Stimulated activated CD8-positive, alpha-beta memory T cell treated with anti-CD3 and anti-CD28 coated beads, Interleukin-2, amount 100 ng/mL, for 1 hour (primary cell): ENCODE data around the gene SLC2A4RG.

Source experiments
- DNase-seq, 2 donors: peaks; one replicate each; pipeline ENCODE4 v3.0.0-alpha.2; 2020; ENCODE audit warnings: low read depth in 2 of 2

The SLC2A4RG gene

DNA sequence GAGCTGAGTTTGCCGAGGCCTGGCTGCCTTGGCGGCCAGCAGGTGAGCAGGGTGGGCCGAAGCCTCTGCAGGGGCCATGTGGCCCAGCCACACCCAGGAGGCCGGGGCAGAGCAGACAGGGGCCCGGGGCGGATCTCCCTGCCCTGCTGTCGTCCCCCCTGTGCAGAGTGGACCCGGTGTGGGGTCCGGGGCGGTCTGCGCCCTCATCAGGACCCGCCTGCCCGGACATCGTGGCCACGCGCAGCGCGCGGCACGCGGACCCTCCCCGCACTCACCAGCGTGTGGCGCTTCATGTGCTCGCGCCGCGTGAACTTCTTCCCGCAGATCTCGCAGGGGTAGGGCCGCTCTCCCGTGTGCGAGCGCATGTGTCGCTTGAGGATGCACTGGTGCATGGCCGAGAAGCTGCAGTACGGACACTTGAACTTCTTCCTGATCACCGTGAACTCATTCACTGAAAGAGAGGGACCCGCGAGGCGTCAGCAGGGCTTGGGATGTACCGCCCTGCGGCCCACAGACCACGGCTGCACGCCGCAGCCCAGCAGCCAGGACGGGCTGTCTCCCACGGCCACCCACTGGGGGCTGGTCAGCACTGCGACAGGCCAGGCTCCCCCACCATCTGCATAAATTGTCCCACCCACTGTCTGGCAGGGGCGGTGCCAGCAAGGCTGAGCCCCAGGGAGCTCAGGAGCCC, 13.0 kb downstream of the SLC2A4RG start:
- DNase-seq, result no peak

DNA sequence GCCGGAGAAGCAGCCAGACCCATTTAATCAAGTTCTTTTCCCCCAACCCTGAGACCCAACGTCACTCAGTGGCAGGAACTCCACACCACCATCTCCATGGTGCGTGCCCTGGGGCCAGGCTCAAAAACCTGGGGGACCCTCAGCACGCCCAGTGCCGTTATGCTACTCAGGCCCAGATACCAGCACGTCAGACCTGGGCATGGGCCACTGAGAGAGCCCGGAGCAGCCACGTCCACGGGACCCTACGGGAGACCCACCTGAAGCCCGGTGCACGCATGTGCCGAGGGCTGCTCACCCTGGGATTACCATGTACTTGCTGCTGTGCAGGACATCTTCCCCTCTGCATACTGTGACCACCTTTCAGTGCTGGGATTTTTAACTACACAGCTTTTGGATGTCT, 13.8 kb downstream of the SLC2A4RG start:
- no peak for DNase-seq

DNA sequence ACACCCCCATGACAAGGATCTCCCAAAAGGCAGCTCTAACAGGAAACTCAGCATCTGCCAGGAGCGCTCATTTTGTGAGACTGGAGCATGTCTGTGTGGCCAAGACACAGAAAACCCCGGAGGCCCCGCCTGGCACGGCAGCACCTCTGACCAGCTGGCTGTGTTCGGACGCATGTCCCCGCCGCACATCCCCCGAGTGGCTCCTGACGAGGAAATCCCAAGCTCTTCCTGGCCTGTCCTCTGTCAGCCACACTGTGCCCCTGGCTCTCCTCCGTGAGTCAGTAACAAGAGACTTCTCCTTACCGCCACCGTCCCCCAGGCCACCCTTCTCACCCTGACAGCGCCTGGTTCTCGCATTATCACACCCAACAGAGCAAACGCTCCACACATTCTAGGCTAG, 14.4 kb downstream of the SLC2A4RG start:
- no peak for DNase-seq

DNA sequence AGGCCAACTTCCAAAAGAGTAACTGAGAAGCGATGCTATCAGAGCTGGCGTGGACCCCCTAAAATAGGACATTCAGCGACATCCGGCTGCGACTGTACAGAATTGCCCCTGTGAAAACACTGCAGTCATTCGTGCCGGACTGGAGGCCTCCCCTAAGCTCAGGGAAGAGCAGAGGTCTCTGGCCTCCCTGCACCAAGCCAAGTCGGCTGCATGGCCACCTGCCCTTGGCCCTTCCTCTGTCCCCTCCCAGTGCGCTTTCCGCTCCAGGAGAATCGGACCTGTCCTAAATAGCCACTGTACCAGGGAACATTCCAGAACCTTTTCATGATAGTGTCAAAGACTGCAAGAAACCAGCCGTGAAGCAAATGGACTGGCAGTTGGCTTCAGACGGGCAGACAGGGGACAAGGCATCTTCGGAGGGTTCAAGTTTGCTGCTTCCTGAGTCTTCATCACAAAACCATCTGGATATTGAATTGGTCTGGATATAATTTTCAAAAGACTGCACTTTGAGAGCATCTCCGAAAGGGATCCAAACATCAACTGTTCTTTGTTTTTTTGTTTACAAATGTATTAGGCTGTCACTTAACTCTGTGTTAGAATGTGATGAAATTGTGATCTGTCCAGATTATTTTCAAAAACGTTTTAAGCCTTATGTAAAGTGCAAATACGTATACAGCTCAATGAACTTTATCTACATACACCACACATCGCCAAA, 16.5 kb downstream of the SLC2A4RG start:
- DNase-seq, result no peak

DNA sequence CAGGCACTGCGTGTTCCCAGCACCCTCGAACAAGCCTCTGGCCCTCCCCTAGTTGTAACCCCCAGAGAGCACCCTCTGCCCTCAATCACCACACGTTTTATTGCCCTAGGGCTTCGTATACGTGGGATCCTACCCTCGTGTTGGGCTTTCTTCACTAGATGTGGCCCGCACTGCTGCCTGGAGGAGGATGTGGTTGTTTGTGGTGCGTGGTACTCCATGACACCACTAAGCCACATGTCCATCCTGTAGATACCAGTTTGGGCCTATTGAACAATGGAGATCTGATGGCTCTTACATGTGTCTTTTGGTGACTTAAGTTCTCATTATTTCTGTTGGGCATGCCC, 17.0 kb downstream of the SLC2A4RG start:
- no peak for DNase-seq

DNA sequence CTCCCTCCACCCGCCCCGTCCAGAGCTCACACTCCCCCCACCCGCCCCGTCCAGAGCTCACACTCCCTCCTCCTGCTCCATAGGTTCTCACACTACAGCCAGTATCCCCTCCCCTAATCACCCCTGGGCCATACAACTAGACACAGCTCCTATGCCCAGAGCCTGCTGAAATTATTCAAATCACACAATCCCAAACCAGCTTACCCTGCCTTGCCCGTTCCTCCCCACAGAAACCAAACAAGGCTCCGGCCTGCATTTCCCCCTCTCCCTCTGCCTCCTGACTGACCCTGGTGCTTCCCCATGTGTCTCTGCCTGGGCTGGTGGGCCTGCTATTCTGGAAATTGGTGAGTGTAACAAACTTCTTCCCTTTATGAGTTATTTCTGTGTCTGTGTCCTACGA, 18.6 kb downstream of the SLC2A4RG start:
- DNase-seq, result no peak

DNA sequence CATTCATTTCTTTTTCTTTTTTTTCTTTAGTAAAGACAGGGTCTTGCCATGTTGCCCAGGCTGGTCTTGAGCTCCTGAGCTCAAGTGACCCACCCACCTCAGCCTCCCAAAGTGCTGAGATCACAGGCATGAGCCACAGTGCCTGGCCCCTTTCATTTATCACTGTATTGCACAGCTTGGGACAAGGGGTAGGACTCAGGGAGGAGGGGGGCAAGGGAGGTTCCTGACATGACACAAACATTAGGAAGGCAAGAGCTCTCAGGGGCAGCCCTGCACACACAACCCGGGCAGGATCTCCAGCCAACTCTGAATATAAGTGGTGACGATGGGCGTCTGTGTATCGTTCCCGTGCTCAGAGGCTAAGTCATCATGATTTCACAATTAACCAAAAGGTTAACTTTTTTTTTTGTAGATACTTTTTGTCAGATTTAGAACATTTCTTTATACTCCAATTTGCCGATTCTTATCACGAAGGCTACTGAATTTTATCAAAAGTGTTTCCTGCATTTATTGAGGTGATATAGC, 19.9 kb downstream of the SLC2A4RG start:
- DNase-seq, result no peak

DNA sequence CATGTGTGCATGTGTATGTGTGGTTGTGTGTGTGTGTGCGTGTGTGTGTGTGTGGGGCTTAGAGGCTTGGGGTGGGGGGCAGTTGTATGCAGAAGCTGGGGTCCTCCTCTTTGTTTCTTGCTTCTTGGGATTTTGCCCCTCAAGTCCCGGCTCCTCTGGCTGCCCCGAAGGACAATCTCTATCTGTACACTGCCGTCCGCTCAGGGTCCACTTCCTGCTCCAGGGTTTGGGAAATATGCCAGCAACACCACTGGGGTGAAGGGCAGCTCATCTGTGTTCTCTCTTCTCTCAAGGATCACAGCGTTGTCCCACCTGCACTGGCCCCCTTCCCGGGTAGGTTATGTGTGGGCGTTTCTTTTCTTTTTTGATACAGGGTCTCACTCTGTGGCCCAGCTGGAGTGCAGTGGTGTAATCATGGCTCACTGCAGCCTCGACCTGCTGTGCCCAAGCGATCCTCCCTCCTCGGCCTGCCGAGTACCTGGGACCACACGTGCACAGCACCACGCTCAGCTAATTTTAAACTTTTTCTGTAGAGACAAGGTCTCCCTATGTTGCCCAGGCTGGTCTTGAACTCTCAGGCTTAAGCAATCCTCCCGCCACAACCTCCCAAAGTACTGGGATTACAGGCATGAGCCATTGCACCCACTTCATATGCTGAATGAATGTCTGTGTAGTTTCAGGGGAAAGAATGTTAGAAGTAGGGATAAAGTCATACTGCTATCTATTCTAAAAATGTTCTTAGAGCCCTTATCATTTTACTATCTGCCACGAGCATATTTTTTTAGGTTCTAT, 25.7 kb downstream of the SLC2A4RG start:
- no peak for DNase-seq

DNA sequence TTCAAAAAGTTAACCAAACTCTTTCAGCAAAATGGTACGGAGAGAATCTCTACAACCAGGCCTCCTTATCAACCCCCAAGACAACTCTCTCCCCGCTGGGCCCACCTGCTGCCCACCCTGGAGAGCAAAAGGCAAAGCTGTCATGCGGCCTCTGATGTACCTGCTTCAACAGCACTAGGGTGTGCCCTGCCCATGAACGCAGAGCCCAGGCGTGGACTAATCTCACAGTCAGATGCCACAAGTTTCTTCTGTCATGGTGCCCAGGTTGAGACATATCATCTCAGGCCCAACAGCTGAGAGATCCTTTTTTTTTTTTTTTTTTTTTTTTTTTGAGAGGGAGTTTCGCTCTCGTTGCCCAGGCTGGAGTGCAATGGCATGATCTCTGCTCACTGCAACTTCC, 26.3 kb downstream of the SLC2A4RG start:
- no peak for DNase-seq

DNA sequence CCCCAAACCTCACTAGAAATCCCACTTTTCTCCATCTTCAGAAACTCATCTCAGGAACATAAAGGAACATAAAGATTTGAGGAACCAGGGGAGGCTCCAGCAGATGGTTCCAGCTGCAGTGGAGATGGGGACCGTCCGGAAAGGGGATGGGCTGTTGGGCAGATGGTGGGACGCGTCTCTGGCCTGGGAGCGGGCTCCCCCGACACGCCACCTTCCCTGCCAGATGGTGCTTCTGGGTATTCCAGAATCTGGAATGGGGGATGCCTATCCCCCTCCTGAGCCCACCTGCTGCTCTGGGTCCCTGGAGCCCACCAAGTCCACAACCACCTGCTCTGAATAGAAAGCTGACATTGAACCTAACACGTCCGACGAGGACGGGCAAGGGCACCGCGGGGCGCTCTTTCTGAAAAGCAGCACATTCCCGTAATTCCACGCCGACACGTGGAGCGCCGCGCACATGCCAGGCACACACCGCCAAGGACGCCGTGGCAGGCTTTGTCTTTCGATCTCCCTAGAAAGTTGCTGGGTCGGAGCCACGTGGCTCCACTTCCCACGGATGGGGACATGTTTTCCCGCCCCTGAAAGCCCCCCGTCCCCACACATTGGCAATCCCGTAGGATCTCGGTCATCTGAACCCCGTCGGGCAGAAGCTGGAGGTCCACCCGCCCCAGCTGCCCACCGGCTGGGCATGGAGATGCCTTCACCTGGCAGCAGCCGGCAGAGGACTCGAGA, 27.3 kb downstream of the SLC2A4RG start:
- no peak for DNase-seq

DNA sequence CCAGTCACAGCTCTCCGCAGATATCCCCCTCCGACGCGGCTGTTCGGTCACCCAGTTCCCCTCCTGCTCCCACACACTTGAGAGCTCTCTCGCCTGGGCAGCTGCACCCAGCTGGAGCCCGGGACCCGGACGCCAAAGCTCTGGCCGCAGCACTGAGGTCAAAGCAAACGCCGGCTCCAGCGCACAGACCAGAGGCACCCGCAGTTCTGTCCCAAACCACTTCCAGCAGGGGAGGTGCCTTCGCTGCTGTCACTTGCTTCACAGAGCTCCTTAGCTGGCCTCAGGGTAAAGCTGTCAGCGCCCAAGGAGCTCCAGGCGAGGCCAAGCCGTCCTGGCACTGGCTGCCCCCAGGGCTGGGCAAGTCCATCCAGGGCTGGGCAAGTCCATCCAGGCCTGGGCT, 27.9 kb downstream of the SLC2A4RG start:
- DNase-seq, result no peak

DNA sequence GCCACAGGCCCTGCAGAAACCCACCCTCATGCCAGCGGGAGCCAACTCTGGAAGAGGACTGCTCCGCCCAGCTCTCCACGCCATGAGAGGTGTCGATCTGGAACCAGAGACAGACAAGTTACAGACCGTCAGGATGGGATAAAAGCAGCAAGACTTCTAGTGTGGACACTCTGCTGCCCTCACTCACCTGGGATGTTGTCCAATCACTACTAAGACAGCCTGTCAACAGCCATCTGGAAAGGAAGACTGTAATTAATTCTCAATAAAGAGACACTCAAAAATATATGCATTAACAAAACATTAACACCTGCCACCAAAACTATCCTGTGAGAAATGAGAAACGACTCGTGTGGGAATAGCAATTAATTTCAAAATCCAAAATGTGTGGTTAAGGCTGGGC, 28.3 kb downstream of the SLC2A4RG start:
- no peak for DNase-seq

DNA sequence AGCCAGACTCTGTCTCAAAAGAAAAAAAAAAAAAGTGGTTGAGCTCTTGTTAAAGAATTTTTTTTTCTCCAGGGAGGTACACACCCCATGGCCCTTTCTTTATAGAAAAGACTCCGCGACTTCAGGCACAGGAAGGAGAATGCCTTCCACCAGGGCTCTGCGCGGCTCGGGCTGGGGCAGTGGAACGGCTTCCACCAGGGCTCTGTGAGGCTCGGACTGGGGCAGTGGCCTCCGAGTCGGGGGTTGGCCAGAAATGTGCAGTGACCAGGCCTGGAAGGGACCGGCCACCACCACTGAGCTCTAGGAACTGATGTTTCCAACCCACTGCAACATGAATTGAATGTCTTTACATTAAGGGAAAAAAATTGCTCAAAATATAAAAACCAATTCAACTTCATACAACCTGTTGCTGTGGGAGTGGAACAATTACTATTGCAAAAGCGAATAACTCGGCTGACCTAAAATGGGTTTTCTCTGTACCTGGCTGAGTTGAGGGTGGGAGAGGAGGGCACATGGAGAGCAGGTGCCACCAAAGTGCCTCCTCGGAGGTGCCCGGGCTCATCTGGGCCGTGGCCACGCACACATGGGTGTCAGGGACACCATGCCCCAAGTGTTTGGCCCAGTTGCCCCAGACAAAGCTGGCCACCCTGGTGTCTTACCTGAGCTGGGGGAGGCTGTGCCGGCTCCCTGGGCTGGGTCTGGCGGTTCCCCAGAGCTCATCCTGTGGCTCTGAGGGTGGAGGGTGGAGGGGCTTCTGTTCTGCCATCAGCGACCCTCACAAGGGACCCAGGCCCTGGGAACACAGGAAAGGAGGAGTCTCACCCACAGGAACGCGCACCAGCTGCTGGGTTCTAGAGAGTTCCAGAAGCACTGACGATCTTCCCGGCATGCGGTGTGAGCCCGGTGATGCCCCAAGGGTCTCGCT, 29.3 kb downstream of the SLC2A4RG start:
- DNase-seq, result no peak

DNA sequence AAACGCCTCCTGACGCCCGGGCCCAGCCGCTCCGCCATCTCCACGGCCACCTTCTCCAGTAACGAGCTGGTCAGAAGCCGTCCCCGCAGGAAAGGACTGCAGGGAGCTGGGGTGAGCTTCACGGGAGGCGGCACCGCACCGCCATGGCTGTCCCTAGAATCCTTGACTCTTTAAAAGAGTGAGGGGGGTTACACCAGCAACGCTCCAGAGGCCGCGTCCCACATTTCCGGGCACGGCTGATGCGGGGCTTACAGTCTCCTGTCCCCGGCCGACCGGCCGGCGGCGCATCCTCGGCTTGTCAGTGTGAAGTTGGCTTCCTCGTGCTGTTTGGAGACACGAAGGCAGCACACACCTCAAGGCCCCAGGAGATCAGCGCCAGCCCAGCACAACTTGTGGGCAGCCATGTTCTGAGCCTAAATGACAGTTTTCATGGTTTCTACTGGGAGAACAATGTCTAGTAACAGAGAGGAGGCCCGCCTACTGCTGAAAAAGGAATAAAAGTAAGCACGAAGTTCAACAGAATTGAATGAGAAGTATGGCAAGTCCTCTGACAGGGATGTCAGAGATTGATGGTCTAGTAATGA, 30.4 kb downstream of the SLC2A4RG start:
- DNase-seq, result no peak

DNA sequence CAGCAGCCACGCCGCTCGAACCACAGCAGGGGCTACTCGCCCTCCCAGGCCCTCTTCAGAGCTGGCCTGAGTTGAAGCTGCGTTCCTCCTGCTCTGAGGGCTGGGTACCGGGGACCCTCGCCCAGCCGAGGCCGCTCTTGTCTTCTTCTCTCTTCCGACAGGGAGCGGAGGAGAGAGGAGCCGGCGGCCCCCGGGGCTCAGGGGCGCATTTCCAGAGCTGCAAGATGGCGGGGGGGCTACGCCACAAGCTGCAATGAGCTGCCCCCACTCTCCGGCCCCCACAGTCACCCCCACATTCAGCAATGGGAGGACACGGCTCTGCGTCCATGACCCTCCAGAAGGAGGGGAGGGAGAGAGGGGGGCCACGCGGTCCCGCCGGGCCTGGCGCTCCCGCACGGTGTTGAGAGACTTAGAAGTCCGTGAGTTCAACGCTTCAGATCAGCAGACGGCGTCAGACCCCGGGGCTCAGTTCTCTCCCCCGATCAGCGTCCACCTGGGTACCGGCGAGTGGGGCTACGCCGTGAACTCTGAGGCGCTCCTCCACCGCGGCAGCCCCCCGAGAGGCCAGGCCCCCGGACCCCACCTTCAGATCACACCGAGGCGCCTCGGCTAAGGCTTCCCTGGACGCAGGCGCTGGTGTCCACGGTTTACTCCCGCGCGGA, 31.6 kb downstream of the SLC2A4RG start:
- DNase-seq, result no peak

DNA sequence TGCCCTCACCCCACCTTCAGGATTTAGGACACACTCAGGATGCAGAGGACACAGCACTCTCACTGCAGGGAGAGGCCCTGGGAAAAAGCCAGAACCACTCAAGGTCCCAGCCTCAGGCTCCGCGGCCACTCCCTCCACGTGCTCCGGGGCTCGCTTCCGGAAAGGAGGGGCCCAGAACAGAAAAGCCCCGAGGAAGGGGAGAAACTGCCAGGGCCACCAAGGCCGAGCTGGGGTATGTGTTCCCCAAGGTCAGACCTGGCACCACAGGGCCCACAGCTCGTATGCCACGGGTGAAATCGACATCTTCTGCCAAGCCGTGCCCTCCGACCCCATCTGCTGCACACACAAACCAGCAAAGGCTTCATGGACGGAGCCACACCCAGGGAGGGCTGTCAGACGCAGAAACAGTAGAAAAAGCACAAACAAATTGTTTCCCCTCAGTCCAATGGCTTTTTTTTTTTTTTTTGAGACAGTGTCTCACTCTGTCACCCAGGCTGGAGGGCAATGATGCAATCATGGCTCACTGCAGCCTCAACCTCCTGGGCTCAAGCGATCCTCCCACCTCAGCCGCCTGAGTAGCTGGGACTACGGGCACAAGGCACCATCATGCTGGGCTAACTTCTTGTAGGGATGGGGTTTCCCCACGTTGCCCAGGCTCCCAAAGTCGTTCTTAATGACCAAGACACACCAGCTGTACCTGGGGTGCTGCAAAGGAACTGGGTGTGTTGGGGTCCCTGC, 33.4 kb downstream of the SLC2A4RG start:
- DNase-seq, result no peak

DNA sequence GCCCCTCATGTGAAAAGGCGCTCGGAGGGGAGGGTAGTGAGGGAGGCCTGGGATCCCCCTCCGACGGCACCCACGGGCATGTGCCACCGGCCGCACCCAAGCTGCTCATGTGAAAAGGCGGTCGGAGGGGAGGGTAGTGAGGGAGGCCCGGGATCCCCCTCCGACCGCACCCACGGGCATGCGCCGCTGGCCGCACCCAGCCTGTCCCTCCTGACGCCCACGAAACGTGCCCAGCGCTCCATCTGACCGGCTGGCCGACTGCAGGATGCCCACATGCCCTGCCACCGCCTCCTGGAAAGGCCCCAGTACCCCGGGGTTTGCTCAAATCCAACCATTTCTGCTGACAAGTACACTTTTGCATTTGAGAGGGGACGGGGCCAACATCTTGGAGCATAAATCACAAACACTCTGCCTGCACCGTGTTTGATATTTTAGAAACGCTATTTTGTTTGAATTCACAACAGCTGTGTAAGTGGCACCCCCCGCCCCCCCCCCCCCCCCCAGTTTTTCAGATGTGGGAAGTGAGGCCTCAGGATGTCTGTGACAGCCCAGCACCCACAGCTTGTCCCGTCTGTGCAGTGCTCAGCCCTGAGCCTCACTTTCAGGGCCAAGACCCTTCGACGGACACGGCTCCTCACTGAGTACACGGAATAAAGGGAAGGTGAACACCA, 34.1 kb downstream of the SLC2A4RG start:
- DNase-seq, result no peak

DNA sequence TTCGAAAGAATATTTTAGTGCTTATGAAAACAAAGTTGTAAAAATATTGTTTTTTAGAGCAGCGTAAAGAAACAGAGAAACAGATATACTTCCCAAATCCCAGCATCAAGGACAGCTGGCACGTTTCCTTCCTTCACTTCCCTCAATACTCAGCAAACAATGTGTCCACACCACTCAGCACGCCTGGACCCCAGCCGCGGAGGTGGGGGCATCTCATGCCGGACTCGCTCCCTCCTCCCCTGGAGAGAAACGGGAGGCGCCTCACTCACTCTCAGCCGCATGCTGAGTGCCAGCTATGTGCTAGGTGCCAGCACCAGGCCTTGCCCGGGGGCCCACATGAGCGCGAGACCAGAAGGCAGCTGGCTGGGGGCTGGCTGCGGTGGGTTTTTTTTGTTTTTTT, 34.7 kb downstream of the SLC2A4RG start:
- no peak for DNase-seq
